ENCODE measurements around the gene MYO5B. TPM values are rescaled to one million over a fixed set of nuclear protein-coding genes. Genes with fewer than 3 reads are reported as not detected.
A peak's percentile ranks its signal among the peaks of the same experiment; 100 is the strongest.

MYO5B gene
- total RNA-seq, 1 experiment from 2014 or later, result 25.9 TPM

DNA sequence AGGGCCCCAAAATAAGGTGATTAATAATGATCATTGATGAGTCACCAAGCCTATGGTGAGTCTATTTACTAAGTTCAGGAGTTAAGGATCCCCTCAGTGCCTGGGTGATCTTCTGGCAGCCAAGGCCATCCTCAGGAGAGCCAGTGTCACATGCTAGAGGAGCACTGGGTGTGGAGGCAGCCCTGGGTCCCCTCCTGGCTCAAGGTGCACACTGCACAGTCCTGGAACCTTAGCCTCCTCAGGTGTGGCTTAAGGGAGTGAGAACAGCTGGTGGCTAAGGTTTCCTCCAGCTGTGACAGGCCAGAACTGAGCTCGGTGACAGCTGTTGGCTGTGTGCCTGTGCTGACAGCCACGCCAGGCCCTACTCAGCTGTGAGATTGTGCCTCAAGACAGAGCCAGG is 329.5 kb downstream of the MYO5B start:
- Mint-ChIP-seq H3K4me1 (ENCODE audit: insufficient read depth, unreplicated experiment) (no peaks in the 10 kb centered on the region), H3K27me3 (ENCODE audit: insufficient read depth, unreplicated experiment) (no peaks in the 10 kb centered on the region), H3K27ac (ENCODE audit: low read depth, unreplicated experiment) (no peak overlapping the region), H3K36me3 (ENCODE audit: insufficient read depth, unreplicated experiment) (no peaks in the 10 kb centered on the region), H3K9me3 (ENCODE audit: unreplicated experiment) (no peaks in the 10 kb centered on the region), H3K4me3 (ENCODE audit: unreplicated experiment) (no peak overlapping the region)
- POLR2A ChIA-PET, result interaction anchor here (0.6 kb wide), 1 partner anchor 521 kb away, joined by 3 read pairs; no protein-coding TSS in a partner anchor
- DNase-seq (ENCODE audit: unreplicated experiment), result no peak
- BruUV-seq (replicated peaks), result no TSS peak
- CTCF ChIA-PET, result interaction anchor here (0.6 kb wide), 1 partner anchor 330 kb away, joined by 3 read pairs; no protein-coding TSS in a partner anchor
- intact Hi-C loops (cut with micrococcal nuclease), result loop anchor here (10.0 kb wide), 1 partner anchor 489 kb away; no protein-coding TSS in a partner anchor
- TF ChIP-seq CTCF (IDR thresholded peaks at IDR 0.05; ENCODE audit: unreplicated experiment), result no peak

DNA sequence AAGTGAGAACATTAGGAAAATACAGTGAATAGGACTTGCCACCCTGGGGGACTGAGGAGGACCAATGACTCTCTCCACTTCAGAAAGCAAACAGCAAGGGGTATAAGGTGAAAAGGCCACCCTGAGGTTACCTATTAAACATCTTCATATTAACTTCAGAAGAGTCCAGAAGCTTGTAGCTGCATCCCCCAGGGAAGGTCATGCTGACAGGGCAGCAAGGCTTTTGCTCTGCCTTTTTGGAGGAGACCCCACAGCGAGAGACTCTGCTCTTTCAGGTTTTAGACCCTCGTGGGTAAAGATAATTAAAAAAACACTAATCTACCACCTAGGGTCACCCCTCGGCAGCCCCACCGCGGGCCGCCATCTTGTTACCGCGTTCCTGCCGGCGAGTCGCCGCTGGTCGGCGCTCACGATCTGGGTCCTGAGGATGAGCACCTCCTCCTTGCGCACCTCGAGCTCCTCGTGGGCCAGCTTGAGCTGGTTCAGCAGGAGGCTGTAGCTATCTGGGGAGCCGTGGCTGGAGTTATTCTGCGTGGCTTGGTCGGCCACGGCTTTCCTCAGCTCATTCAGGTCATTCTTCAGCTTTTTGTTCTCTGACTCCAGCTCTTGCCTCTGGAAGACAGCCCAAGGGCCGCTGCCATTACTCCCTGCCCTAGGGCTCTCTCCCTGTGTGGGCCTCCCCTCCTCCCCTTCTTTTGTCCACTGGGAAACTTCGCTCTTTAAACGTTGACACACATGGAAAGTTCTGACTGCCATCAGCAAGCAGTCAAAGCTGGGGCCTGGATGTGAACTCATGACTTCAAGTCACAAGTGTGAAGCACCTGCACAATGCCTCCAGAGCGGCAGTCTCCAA is 331.0 kb downstream of the MYO5B start:
- no peak for DNase-seq (ENCODE audit: unreplicated experiment)
- no peak for TF ChIP-seq CTCF (IDR thresholded peaks at IDR 0.05; ENCODE audit: unreplicated experiment)
- Mint-ChIP-seq H3K4me1 (ENCODE audit: insufficient read depth, unreplicated experiment) (no peaks in the 10 kb centered on the region), H3K36me3 (ENCODE audit: insufficient read depth, unreplicated experiment) (no peaks in the 10 kb centered on the region), H3K27me3 (ENCODE audit: insufficient read depth, unreplicated experiment) (no peaks in the 10 kb centered on the region), H3K9me3 (ENCODE audit: unreplicated experiment) (no peaks in the 10 kb centered on the region), H3K4me3 (ENCODE audit: unreplicated experiment) (no peak overlapping the region), H3K27ac (ENCODE audit: low read depth, unreplicated experiment) (no peak overlapping the region)
- CTCF ChIA-PET, result interaction anchor here (0.5 to 2.0 kb wide), 2 partner anchors 333 to 353 kb away, joined by 3 to 10 read pairs; no protein-coding TSS in a partner anchor
- BruUV-seq (replicated peaks), result no TSS peak
- intact Hi-C loops (cut with micrococcal nuclease), result loop anchor here (10.0 kb wide), 1 partner anchor 491 kb away; no protein-coding TSS in a partner anchor
- POLR2A ChIA-PET, result no interaction called here

- H3K9me3 Mint-ChIP-seq (ENCODE audit: unreplicated experiment), result no peaks in the 10 kb centered on the region
- no peaks in the 10 kb centered on the region for H3K27me3 Mint-ChIP-seq (ENCODE audit: insufficient read depth, unreplicated experiment)
- H3K4me3 Mint-ChIP-seq (ENCODE audit: unreplicated experiment), result no peak overlapping the region
- TF ChIP-seq CTCF (IDR thresholded peaks at IDR 0.05; ENCODE audit: unreplicated experiment), result no peak
- BruUV-seq (replicated peaks), result no TSS peak
- H3K4me1 Mint-ChIP-seq (ENCODE audit: insufficient read depth, unreplicated experiment), result no peaks in the 10 kb centered on the region
- H3K36me3 Mint-ChIP-seq (ENCODE audit: insufficient read depth, unreplicated experiment), result no peaks in the 10 kb centered on the region
- ChIA-PET CTCF (interaction anchor here (0.6 to 6.0 kb wide), 10 partner anchors 11 to 360 kb away, joined by 3 to 52 read pairs (median 4); no protein-coding TSS in a partner anchor), POLR2A (interaction anchor here (0.6 kb wide), 1 partner anchor 133 kb away, joined by 3 read pairs; no protein-coding TSS in a partner anchor)
- intact Hi-C loops (cut with micrococcal nuclease), result loop anchor here (10.0 kb wide), 1 partner anchor 492 kb away; no protein-coding TSS in a partner anchor
- H3K27ac Mint-ChIP-seq (ENCODE audit: low read depth, unreplicated experiment), result no peak overlapping the region
- DNase-seq (ENCODE audit: unreplicated experiment), result no peak
Observed at GRCh38 chr18:49862656-49863385, 332.1 kb downstream of the MYO5B start.

- Mint-ChIP-seq H3K9me3 (ENCODE audit: unreplicated experiment) (no peaks in the 10 kb centered on the region), H3K4me1 (ENCODE audit: insufficient read depth, unreplicated experiment) (no peaks in the 10 kb centered on the region), H3K4me3 (ENCODE audit: unreplicated experiment) (no peak overlapping the region), H3K27ac (ENCODE audit: low read depth, unreplicated experiment) (no peak overlapping the region), H3K27me3 (ENCODE audit: insufficient read depth, unreplicated experiment) (no peaks in the 10 kb centered on the region), H3K36me3 (ENCODE audit: insufficient read depth, unreplicated experiment) (no peaks in the 10 kb centered on the region)
- no peak for DNase-seq (ENCODE audit: unreplicated experiment)
- no TSS peak for BruUV-seq (replicated peaks)
- peak; percentile 39 for TF ChIP-seq CTCF (IDR thresholded peaks at IDR 0.05; ENCODE audit: unreplicated experiment)
- intact Hi-C loops (cut with micrococcal nuclease), result loop anchor here (10.0 kb wide), 1 partner anchor 493 kb away; no protein-coding TSS in a partner anchor
- CTCF ChIA-PET, result interaction anchor here (0.5 to 6.0 kb wide), 15 partner anchors 10 to 428 kb away, joined by 3 to 52 read pairs (median 5); no protein-coding TSS in a partner anchor
- POLR2A ChIA-PET, result no interaction called here
Observed at GRCh38 chr18:49861659-49862058, 333.3 kb downstream of the MYO5B start.
